ES-I3 (cell line): ENCODE results near the gene METTL25.

Experiments
- H3K36me3 ChIP-seq: 2 replicates; pipeline ENCODE4 v1.6.1; 2013; ENCODE audit warnings: mild to moderate bottlenecking, low read length, control low read depth, moderate library complexity; ENCODE audit not compliant: insufficient read depth
- H3K4me1 ChIP-seq: 2 replicates; pipeline ENCODE4 v1.6.1; 2013; ENCODE audit warnings: mild to moderate bottlenecking, control low read depth, low read length; ENCODE audit not compliant: insufficient read depth
- H3K9ac ChIP-seq: 2 replicates; pipeline ENCODE4 v1.6.1; 2013; ENCODE audit warnings: low read depth, mild to moderate bottlenecking, low read length, moderate library complexity
- H3K9me3 ChIP-seq: 2 replicates; pipeline ENCODE4 v1.6.1; 2013; ENCODE audit warnings: mild to moderate bottlenecking, low read length, moderate library complexity; ENCODE audit not compliant: control insufficient read depth, insufficient read depth

METTL25 gene

DNA sequence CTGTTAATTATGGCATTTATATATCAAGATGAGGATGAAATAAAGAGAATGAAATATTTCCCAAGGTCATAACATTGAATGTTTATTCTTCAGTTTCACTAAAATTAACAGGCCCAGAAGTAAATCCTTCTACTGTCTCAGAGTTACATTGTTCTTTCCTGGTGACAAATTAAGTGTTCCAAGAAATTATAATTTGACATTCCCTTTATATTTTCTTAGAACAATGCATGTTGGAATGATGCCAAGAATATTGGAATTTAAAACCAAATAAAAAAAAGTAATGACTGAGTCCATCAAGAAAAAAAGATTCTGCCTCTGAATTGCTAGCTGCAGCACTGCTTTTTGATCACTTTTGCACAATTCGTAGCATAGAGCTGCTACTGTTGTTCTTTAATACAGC is 152.1 kb downstream of the METTL25 start:
- Histone ChIP-seq H3K4me1 (no peaks in the 10 kb centered on the region), H3K36me3 (no peaks in the 10 kb centered on the region), H3K9me3 (no peaks in the 10 kb centered on the region), H3K9ac (no peak overlapping the region)

GRCh38 chr12:82514880-82515279 is 156.6 kb downstream of the METTL25 start:
- Histone ChIP-seq H3K4me1 (no peaks in the 10 kb centered on the region), H3K36me3 (no peaks in the 10 kb centered on the region), H3K9ac (no peak overlapping the region), H3K9me3 (no peaks in the 10 kb centered on the region)

DNA sequence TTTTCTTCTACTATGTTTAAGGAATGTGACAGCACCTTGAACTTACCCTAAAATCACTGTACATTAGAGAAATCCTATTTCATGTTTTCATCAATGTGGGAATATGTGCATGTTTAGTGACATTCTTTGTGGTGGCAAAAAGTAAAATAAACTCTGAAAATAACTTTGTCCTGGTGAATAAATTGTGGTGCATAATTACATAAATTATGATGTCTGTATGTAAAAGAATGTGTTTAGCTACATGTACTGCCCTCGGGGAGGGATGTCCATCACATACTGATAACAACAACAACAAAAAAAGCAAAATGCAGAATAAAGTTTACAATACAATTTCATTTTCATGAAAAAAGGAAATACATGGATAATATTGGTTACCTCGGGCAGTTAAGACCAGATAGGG is 157.3 kb downstream of the METTL25 start:
- H3K9ac ChIP-seq = no peak overlapping the region
- H3K36me3 ChIP-seq = no peaks in the 10 kb centered on the region
- H3K4me1 ChIP-seq = no peaks in the 10 kb centered on the region
- H3K9me3 ChIP-seq = no peaks in the 10 kb centered on the region

GRCh38 chr12:82517027-82517426 is 158.7 kb downstream of the METTL25 start:
- Histone ChIP-seq H3K4me1 (no peaks in the 10 kb centered on the region), H3K9ac (no peak overlapping the region), H3K36me3 (no peaks in the 10 kb centered on the region), H3K9me3 (no peaks in the 10 kb centered on the region)

DNA sequence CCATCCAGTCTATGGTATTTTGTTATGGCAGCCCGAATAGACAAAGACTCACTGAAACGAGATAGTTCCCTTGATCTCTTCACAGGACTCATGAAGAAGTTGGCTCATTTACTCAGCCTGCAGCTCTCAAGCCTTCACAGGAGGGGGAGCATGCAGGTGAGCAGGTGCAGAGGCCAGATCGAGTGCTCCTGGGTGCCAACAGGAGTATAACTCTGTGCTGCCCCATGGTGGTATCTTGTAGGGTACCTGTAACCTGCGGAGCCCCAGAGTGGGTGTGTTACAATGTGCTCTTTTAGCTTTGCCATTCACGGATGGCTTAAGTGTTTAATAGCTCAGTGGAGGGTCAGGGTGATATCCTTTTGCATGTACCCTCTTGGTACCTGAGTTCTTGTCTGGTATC is 159.5 kb downstream of the METTL25 start:
- H3K9me3 ChIP-seq = no peaks in the 10 kb centered on the region
- H3K4me1 ChIP-seq = no peaks in the 10 kb centered on the region
- no peaks in the 10 kb centered on the region for H3K36me3 ChIP-seq
- no peak overlapping the region for H3K9ac ChIP-seq

- Histone ChIP-seq H3K4me1 (no peaks in the 10 kb centered on the region), H3K36me3 (no peaks in the 10 kb centered on the region), H3K9me3 (no peaks in the 10 kb centered on the region), H3K9ac (no peak overlapping the region)
Measured at GRCh38 chr12:82519510-82519909, 161.2 kb downstream of the METTL25 start.

GRCh38 chr12:82522285-82522684 is 164.0 kb downstream of the METTL25 start:
- Histone ChIP-seq H3K4me1 (no peaks in the 10 kb centered on the region), H3K36me3 (no peaks in the 10 kb centered on the region), H3K9ac (no peak overlapping the region)

DNA sequence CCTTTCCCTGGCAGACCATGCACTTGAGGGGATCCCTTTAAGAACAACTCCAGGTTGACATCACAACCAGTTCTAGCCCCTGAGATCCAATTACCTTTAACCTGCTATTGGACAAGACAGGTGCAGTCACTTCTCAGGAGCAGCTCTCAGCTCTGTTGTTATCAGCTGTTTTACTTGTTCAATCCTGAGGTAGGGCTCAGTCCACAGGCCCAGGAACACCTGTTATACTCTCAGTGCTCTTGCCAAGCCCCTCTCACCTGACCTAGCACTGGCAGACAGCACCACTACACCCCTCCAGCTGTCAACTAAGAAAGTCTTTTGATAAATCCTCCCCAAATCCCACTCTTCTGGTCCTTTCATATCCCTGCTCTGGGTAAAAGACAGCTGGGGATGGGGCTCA is 164.4 kb downstream of the METTL25 start:
- no peak overlapping the region for H3K9ac ChIP-seq
- H3K4me1 ChIP-seq = no peaks in the 10 kb centered on the region
- no peaks in the 10 kb centered on the region for H3K36me3 ChIP-seq
- no peaks in the 10 kb centered on the region for H3K9me3 ChIP-seq

More at GRCh38 chr12:82522285-82522684, 164.0 kb downstream of the METTL25 start:
- H3K9me3 ChIP-seq = no peaks in the 10 kb centered on the region

DNA sequence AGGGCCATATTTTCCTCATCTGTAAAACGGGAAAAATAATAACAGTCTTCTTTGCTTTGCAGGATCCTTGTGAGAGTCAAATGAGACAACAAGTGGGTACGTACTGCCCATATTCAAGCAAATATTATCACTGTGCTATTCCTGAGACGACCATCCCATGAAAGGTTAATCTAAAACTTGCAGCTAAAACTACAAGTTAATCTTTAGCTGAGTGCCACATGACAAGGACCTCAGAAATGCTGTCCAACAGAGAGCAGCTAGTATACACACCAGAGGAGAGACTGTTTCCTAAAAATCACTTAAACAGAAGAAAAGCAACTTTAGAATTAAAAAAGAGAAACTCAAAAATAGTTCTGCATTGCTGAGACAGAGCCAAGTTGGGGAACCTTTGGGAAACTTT is 165.7 kb downstream of the METTL25 start:
- Histone ChIP-seq H3K9me3 (no peaks in the 10 kb centered on the region), H3K9ac (no peak overlapping the region), H3K4me1 (no peaks in the 10 kb centered on the region), H3K36me3 (no peaks in the 10 kb centered on the region)

DNA sequence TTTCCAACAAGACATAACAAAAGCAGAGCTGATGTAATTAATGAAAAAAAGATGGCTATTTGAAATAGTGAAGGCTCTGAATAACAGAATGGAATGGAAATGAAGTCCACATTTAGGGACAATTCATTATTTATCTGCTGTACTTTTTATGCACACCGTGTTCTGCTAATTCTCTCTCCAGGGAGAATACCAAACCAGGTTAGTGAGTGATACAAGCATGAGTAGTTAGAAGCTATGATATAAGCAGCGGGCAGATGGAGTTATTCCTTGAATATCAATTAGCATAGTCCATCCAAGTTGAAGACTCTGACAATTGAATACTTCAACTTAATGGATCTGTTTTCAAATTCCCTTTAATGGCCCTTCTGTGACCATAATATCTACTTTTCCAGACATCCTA is 166.3 kb downstream of the METTL25 start:
- no peaks in the 10 kb centered on the region for H3K4me1 ChIP-seq
- no peaks in the 10 kb centered on the region for H3K36me3 ChIP-seq
- no peaks in the 10 kb centered on the region for H3K9me3 ChIP-seq
- no peak overlapping the region for H3K9ac ChIP-seq

- Histone ChIP-seq H3K9ac (no peak overlapping the region), H3K36me3 (no peaks in the 10 kb centered on the region)
Measured at GRCh38 chr12:82525616-82526015, 167.3 kb downstream of the METTL25 start.

DNA sequence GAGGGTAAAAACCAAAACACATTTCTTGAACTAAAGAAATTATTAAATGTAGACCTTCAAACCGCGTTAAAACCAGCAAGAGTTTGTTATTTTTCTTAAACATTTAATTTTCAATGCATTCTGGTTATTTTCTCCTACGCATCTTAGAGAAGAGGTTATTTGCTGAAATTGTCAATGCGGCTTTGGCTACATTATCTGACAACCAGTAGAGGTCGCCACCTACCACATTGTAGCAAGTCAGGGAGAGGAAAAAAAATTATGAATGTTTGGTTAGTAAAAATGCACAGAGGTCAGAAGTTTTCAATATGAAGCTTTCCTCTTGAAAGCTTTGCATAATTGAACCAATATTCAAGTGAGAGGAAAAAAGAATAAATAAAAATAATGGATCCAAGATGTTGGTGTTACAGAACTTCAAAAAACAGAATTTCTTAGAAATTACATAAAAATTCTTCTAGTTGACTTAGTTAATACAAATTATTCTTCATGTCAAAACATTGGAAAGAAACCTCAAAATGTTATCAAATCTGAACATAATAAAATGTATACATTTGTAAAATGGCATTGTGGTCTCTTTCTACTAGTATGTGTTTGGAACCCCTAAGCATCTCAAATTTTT is 168.9 kb downstream of the METTL25 start:
- Histone ChIP-seq H3K36me3 (no peaks in the 10 kb centered on the region), H3K4me1 (no peaks in the 10 kb centered on the region), H3K9me3 (no peaks in the 10 kb centered on the region), H3K9ac (no peak overlapping the region)

More at GRCh38 chr12:82525616-82526015, 167.3 kb downstream of the METTL25 start:
- Histone ChIP-seq H3K9me3 (no peaks in the 10 kb centered on the region), H3K4me1 (no peaks in the 10 kb centered on the region)
